ENCODE measurements around the gene MPP2.
"Not testable (repeated sequence)": the region's sequence is repeated elsewhere in the genome, so short reads cannot be mapped to it uniquely, and the experiment has no call there.

Gene MPP2

GRCh38 chr17:43932357-43932756 lies 25.0 kb upstream of the MPP2 start:
- peaks cover 15% of the 10 kb centered on the region for H3K4me1 ChIP-seq (ENCODE audit: insufficient read depth, low read length, poor library complexity, severe bottlenecking)
- H3K27me3 ChIP-seq (ENCODE audit: insufficient read depth, low read length, poor library complexity, severe bottlenecking): no peaks in the 10 kb centered on the region
- TF ChIP-seq EZH2phosphoT487 (IDR thresholded peaks at IDR 0.05; ENCODE audit: borderline replicate concordance) (no peak), CTCF (conservative IDR thresholded peaks at IDR 0.05; ENCODE audit: low read length) (no peak)
- H3F3A ChIP-seq (ENCODE audit: low read depth): no peaks in the 10 kb centered on the region
- H2AFZ ChIP-seq (ENCODE audit: low read length): no peak overlapping the region
- H3K4me2 ChIP-seq (ENCODE audit: low read depth, low read length, poor library complexity, severe bottlenecking): no peak overlapping the region
- no peak overlapping the region for H3K4me3 ChIP-seq (ENCODE audit: low read length, poor library complexity, severe bottlenecking)
- H3K9me2 ChIP-seq (replicated peaks; ENCODE audit: low read depth, low read length): no peaks in the 10 kb centered on the region
- H3K9me3 ChIP-seq (ENCODE audit: insufficient read depth, low read depth, low read length): no peaks in the 10 kb centered on the region
- H3K36me3 ChIP-seq (ENCODE audit: insufficient read depth, low read length): no peaks in the 10 kb centered on the region
- no peaks in the 10 kb centered on the region for H4K20me1 ChIP-seq (ENCODE audit: insufficient read depth, low read length, poor library complexity, severe bottlenecking)
- H3K79me2 ChIP-seq (ENCODE audit: insufficient read depth, low read length): no peaks in the 10 kb centered on the region
- H3K9ac ChIP-seq (ENCODE audit: low read depth, low read length, poor library complexity, severe bottlenecking): no peak overlapping the region

- H3K27me3 ChIP-seq (ENCODE audit: insufficient read depth, low read length, poor library complexity, severe bottlenecking): no peaks in the 10 kb centered on the region
- TF ChIP-seq EZH2phosphoT487 (IDR thresholded peaks at IDR 0.05; ENCODE audit: borderline replicate concordance) (no peak), CTCF (conservative IDR thresholded peaks at IDR 0.05; ENCODE audit: low read length) (no peak)
Measured at GRCh38 chr17:43931062-43931571, 23.8 kb upstream of the MPP2 start.

GRCh38 chr17:43928609-43929008 lies 21.3 kb upstream of the MPP2 start:
- H3K4me1 ChIP-seq (ENCODE audit: insufficient read depth, low read length, poor library complexity, severe bottlenecking): peaks cover 15% of the 10 kb centered on the region
- H2AFZ ChIP-seq (ENCODE audit: low read length): no peak overlapping the region
- H3K9me2 ChIP-seq (replicated peaks; ENCODE audit: low read depth, low read length): no peaks in the 10 kb centered on the region
- no peaks in the 10 kb centered on the region for H3K36me3 ChIP-seq (ENCODE audit: insufficient read depth, low read length)
- H3K4me3 ChIP-seq (ENCODE audit: low read length, poor library complexity, severe bottlenecking): peak overlapping the region; percentile 24
- H3K9me3 ChIP-seq (ENCODE audit: insufficient read depth, low read depth, low read length): no peaks in the 10 kb centered on the region
- peak overlapping the region; percentile 26 for H3K9ac ChIP-seq (ENCODE audit: low read depth, low read length, poor library complexity, severe bottlenecking)
- H3K27me3 ChIP-seq (ENCODE audit: insufficient read depth, low read length, poor library complexity, severe bottlenecking): no peaks in the 10 kb centered on the region
- H3F3A ChIP-seq (ENCODE audit: low read depth): no peaks in the 10 kb centered on the region
- H3K4me2 ChIP-seq (ENCODE audit: low read depth, low read length, poor library complexity, severe bottlenecking): peak overlapping the region; percentile 61
- TF ChIP-seq EZH2phosphoT487 (IDR thresholded peaks at IDR 0.05; ENCODE audit: borderline replicate concordance) (no peak), CTCF (conservative IDR thresholded peaks at IDR 0.05; ENCODE audit: low read length) (no peak)
- H3K79me2 ChIP-seq (ENCODE audit: insufficient read depth, low read length): no peaks in the 10 kb centered on the region
- no peaks in the 10 kb centered on the region for H4K20me1 ChIP-seq (ENCODE audit: insufficient read depth, low read length, poor library complexity, severe bottlenecking)

More at GRCh38 chr17:43931062-43931571, 23.8 kb upstream of the MPP2 start:
- H3K79me2 ChIP-seq (ENCODE audit: insufficient read depth, low read length): no peaks in the 10 kb centered on the region
- H3K9me3 ChIP-seq (ENCODE audit: insufficient read depth, low read depth, low read length): no peaks in the 10 kb centered on the region
- H4K20me1 ChIP-seq (ENCODE audit: insufficient read depth, low read length, poor library complexity, severe bottlenecking): no peaks in the 10 kb centered on the region
- peaks cover 15% of the 10 kb centered on the region for H3K4me1 ChIP-seq (ENCODE audit: insufficient read depth, low read length, poor library complexity, severe bottlenecking)
- no peaks in the 10 kb centered on the region for H3K9me2 ChIP-seq (replicated peaks; ENCODE audit: low read depth, low read length)
- no peak overlapping the region for H3K9ac ChIP-seq (ENCODE audit: low read depth, low read length, poor library complexity, severe bottlenecking)
- no peaks in the 10 kb centered on the region for H3F3A ChIP-seq (ENCODE audit: low read depth)
- H3K4me3 ChIP-seq (ENCODE audit: low read length, poor library complexity, severe bottlenecking): no peak overlapping the region
- no peak overlapping the region for H3K4me2 ChIP-seq (ENCODE audit: low read depth, low read length, poor library complexity, severe bottlenecking)
- H2AFZ ChIP-seq (ENCODE audit: low read length): no peak overlapping the region
- no peaks in the 10 kb centered on the region for H3K36me3 ChIP-seq (ENCODE audit: insufficient read depth, low read length)

GRCh38 chr17:43927929-43928328 lies 20.6 kb upstream of the MPP2 start:
- peak overlapping the region; percentile 61 for H3K4me2 ChIP-seq (ENCODE audit: low read depth, low read length, poor library complexity, severe bottlenecking)

More at GRCh38 chr17:43927929-43928328, 20.6 kb upstream of the MPP2 start:
- H3K9me3 ChIP-seq (ENCODE audit: insufficient read depth, low read depth, low read length); H3F3A ChIP-seq (ENCODE audit: low read depth); H3K9me2 ChIP-seq (replicated peaks; ENCODE audit: low read depth, low read length); H3K27me3 ChIP-seq (ENCODE audit: insufficient read depth, low read length, poor library complexity, severe bottlenecking); H3K79me2 ChIP-seq (ENCODE audit: insufficient read depth, low read length); H3K36me3 ChIP-seq (ENCODE audit: insufficient read depth, low read length); H4K20me1 ChIP-seq (ENCODE audit: insufficient read depth, low read length, poor library complexity, severe bottlenecking): not testable (repeated sequence)
- Histone ChIP-seq H3K4me1 (ENCODE audit: insufficient read depth, low read length, poor library complexity, severe bottlenecking) (peaks cover 15% of the 10 kb centered on the region), H3K9ac (ENCODE audit: low read depth, low read length, poor library complexity, severe bottlenecking) (peak overlapping the region; percentile 26), H3K4me3 (ENCODE audit: low read length, poor library complexity, severe bottlenecking) (peak overlapping the region; percentile 24), H2AFZ (ENCODE audit: low read length) (peak overlapping the region; percentile 51; the same call in 1 of the 2 replicates)

All from Loucy (cell line).